Omental fat pad (tissue), 4 donors: ENCODE measurements around the gene PHC3. TPM values are rescaled to one million over a fixed set of nuclear protein-coding genes. Genes with fewer than 3 reads are reported as not detected.

Experiments used
- ATAC-seq: fragments of 150-250 bp; one replicate; pipeline ENCODE4 v1.9.1; 2016; ENCODE audit warnings: mild to moderate bottlenecking, moderate library complexity; ENCODE audit not compliant: low FRiP score
- DNase-seq: peaks from one replicate; pipeline ENCODE4 v3.0.0-alpha.2; 2019; ENCODE audit warnings: low spot score
- CTCF ChIP-seq, 3 donors: fragments of 450-650 bp; IDR thresholded peaks; one replicate each; pipeline ENCODE4 v1.5.1; 2016 to 2017; ENCODE audit warnings: antibody characterized with exemption in 3 of 3, mild to moderate bottlenecking in 3 of 3, moderate library complexity in 2 of 3
- total RNA-seq, 4 donors: library from RNA; depleted of rRNA; stranded (reverse); fragments of >200 nt; gene quantifications; one replicate each; pipeline ENCODE4 v1.1.0, GENCODE V29; 2016

The PHC3 gene
- total RNA-seq, 4 donors from 2014 or later, result 48.6 to 56.7 (median 50.9) TPM

DNA sequence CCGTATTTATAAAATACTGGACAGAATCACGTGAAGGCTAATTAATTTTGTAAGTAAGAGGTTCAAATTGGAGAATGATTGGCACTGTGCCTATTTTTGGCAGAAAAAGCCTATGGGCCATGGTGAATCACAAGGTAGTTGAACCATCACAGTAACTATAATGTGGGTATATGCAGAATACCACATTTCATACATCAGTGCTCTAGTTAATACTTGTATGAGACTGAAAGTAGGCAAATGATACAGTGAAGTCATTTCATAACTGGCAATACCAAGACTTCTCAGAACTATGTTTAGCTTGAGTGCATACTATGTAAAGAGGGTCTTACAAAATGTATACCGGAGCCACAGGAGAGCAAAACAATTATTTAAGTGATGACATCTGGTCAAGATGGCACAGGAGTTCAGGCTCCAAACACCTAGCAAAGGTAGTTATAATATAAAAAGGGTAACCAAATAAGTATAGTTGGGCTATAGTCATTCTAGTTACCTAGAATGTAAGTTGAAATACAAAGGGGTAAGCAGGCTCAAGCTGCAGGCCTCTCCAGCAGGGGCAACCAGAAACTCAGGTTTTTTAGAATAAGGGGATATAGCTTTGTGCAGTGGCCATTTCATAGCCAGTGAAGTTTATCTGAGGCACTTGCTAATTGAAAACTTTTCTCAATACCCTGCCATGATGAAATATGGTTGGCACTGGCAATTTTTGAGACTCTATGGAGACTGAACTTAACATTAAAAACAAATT is 124.7 kb downstream of the PHC3 start:
- DNase-seq (no peak), ATAC-seq (no peak)
- no peak for TF ChIP-seq CTCF (IDR thresholded peaks at IDR 0.05)

GRCh38 chr3:170055209-170055608 is 126.3 kb downstream of the PHC3 start:
- no peak for DNase-seq
- no peak for TF ChIP-seq CTCF (IDR thresholded peaks at IDR 0.05)

DNA sequence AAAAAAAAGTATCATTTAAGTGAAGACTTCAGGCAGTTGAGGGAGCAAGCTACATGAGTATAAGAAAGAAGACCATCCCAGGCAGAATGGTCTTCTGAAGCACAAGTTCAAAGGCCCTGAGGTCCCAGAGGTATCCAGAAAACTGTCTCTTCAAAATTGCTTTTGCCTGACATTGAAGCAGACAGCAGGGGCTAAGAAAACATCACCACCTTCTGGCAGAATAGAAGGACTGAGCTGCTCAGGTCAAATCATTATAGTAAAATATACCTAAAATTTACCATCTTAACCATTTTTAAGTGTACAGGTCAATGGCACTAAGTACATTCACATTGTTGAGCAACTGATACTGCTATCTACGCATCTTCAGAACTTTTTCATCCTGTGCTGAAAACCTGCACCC is 127.3 kb downstream of the PHC3 start:
- no peak for TF ChIP-seq CTCF (IDR thresholded peaks at IDR 0.05)
- DNase-seq (no peak), ATAC-seq (no peak)

More at GRCh38 chr3:170055209-170055608, 126.3 kb downstream of the PHC3 start:
- no peak for ATAC-seq

GRCh38 chr3:170052398-170052797 is 129.1 kb downstream of the PHC3 start:
- no peak for TF ChIP-seq CTCF (IDR thresholded peaks at IDR 0.05)
- DNase-seq (no peak), ATAC-seq (no peak)

DNA sequence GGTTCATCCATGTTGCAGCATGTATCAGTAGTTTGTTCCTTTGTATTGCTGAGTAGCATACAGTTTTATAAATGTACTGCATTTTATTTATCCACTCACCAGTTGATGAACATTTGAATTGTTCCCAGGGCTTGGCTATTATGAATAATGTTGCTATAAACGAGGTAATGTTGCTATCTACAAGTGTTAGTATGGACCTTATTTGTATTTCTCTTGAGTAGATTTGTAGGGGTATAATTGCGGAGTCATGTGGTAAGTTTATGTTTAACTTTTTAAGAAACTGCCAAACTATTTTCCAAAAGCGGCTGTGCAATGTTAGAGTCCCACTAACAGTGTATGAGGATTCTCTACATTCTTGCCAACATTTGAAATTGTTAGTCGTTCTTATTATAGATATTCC is 130.8 kb downstream of the PHC3 start:
- DNase-seq (no peak), ATAC-seq (no peak)
- TF ChIP-seq CTCF (IDR thresholded peaks at IDR 0.05), result no peak

- DNase-seq (no peak), ATAC-seq (no peak)
- TF ChIP-seq CTCF (IDR thresholded peaks at IDR 0.05), result no peak
Measured at GRCh38 chr3:170049146-170050000, 132.2 kb downstream of the PHC3 start.

- DNase-seq, result no peak
- no peak for ATAC-seq
- no peak for TF ChIP-seq CTCF (IDR thresholded peaks at IDR 0.05)
Measured at GRCh38 chr3:170047133-170047404, 134.5 kb downstream of the PHC3 start.
